ENCODE data around the gene MPIG6B.

Gene MPIG6B

GRCh38 chr6:31736768-31737314 is 13.7 kb downstream of the MPIG6B start:
- no peak for DNase-seq (ENCODE audit: low read depth in 1 of 2, low spot score in 1 of 2)

GRCh38 chr6:31737315-31737990 is 14.3 kb downstream of the MPIG6B start:
- DNase-seq (ENCODE audit: low read depth in 1 of 2, low spot score in 1 of 2), result no peak

GRCh38 chr6:31737991-31738979 is 15.1 kb downstream of the MPIG6B start:
- peak; percentile 24 to 35 for DNase-seq (ENCODE audit: low read depth in 1 of 2, low spot score in 1 of 2)

GRCh38 chr6:31739639-31740396 is 16.6 kb downstream of the MPIG6B start, which contains the start of gene MSH5:
TSS of gene MSH5 (plus strand) at chr6:31740005. CDS start at chr6:31740467, 462 bp downstream.
- DNase-seq (ENCODE audit: low read depth in 1 of 2, low spot score in 1 of 2), result peak; percentile 88 to 90

GRCh38 chr6:31740397-31741223 is 17.4 kb downstream of the MPIG6B start:
- no peak for DNase-seq (ENCODE audit: low read depth in 1 of 2, low spot score in 1 of 2)

GRCh38 chr6:31741815-31742214 is 18.6 kb downstream of the MPIG6B start:
- no peak for DNase-seq (ENCODE audit: low read depth in 1 of 2, low spot score in 1 of 2)

- no peak for DNase-seq (ENCODE audit: low read depth in 1 of 2, low spot score in 1 of 2)
These were observed 19.7 kb downstream of the MPIG6B start for GRCh38 chr6:31742894-31743293.

GRCh38 chr6:31744422-31744821 is 21.2 kb downstream of the MPIG6B start:
- no peak for DNase-seq (ENCODE audit: low read depth in 1 of 2, low spot score in 1 of 2)

GRCh38 chr6:31749301-31750036 is 26.3 kb downstream of the MPIG6B start:
- DNase-seq (ENCODE audit: low read depth in 1 of 2, low spot score in 1 of 2), result no peak

GRCh38 chr6:31750411-31751022 is 27.3 kb downstream of the MPIG6B start:
- DNase-seq (ENCODE audit: low read depth in 1 of 2, low spot score in 1 of 2), result no peak

GRCh38 chr6:31752739-31753319 is 29.7 kb downstream of the MPIG6B start:
- no peak for DNase-seq (ENCODE audit: low read depth in 1 of 2, low spot score in 1 of 2)

GRCh38 chr6:31758281-31758680 is 35.1 kb downstream of the MPIG6B start:
- DNase-seq (ENCODE audit: low read depth in 1 of 2, low spot score in 1 of 2), result no peak

- no peak for DNase-seq (ENCODE audit: low read depth in 1 of 2, low spot score in 1 of 2)
These were observed 37.6 kb downstream of the MPIG6B start for GRCh38 chr6:31760790-31761189.

GRCh38 chr6:31761343-31761742 is 38.2 kb downstream of the MPIG6B start:
- DNase-seq (ENCODE audit: low read depth in 1 of 2, low spot score in 1 of 2), result no peak

GRCh38 chr6:31762356-31762755 is 39.2 kb downstream of the MPIG6B start, which contains the start of gene SAPCD1:
TSS of gene SAPCD1 (plus strand) at chr6:31762656. CDS start at chr6:31763055, 399 bp downstream.
- no peak for DNase-seq (ENCODE audit: low read depth in 1 of 2, low spot score in 1 of 2)

GRCh38 chr6:31762878-31763618 is 39.9 kb downstream of the MPIG6B start:
- no peak for DNase-seq (ENCODE audit: low read depth in 1 of 2, low spot score in 1 of 2)

GRCh38 chr6:31763619-31763940 is 40.4 kb downstream of the MPIG6B start:
- no peak for DNase-seq (ENCODE audit: low read depth in 1 of 2, low spot score in 1 of 2)

GRCh38 chr6:31764198-31764597 is 41.0 kb downstream of the MPIG6B start:
- no peak for DNase-seq (ENCODE audit: low read depth in 1 of 2, low spot score in 1 of 2)

Measured in stimulated activated CD4-positive, alpha-beta T cell treated with anti-CD3 and anti-CD28 coated beads, Interleukin-15, amount 100 ng/mL, for 1 hour (primary cell).